NB4 (cell line): ENCODE measurements around the gene SPATS1.
A peak's percentile ranks its signal among the peaks of the same experiment; 100 is the strongest.

Experiments used
- DNase-seq: peaks from one replicate; pipeline ENCODE4 v3.0.0; 2010; ENCODE audit warnings: low read depth
- H3K4me3 ChIP-seq: one replicate; pipeline ENCODE4 v1.5.1; 2011; ENCODE audit warnings: mild to moderate bottlenecking, low read depth, low read length, moderate library complexity
- CTCF ChIP-seq: IDR thresholded peaks from one replicate; pipeline ENCODE4 v1.5.1; 2012; ENCODE audit warnings: low read depth, low read length
- MAX ChIP-seq: IDR thresholded peaks from 2 replicates; pipeline ENCODE4 v1.6.1; 2011; ENCODE audit warnings: low read depth, low read length
- MYC ChIP-seq: IDR thresholded peaks from 2 replicates; pipeline ENCODE4 v1.6.1; 2011; ENCODE audit warnings: low read depth, low read length
- POLR2A ChIP-seq: IDR thresholded peaks from 2 replicates; pipeline ENCODE4 v1.6.1; 2011; ENCODE audit warnings: mild to moderate bottlenecking; ENCODE audit not compliant: insufficient read length; ENCODE audit errors: extremely low read depth

The SPATS1 gene, protein sequence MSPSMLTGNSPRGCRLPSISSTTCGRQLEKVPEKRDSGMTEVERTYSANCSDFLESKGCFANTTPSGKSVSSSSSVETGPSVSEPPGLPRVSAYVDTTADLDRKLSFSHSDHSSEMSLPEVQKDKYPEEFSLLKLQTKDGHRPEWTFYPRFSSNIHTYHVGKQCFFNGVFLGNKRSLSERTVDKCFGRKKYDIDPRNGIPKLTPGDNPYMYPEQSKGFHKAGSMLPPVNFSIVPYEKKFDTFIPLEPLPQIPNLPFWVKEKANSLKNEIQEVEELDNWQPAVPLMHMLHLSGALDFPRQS

DNA sequence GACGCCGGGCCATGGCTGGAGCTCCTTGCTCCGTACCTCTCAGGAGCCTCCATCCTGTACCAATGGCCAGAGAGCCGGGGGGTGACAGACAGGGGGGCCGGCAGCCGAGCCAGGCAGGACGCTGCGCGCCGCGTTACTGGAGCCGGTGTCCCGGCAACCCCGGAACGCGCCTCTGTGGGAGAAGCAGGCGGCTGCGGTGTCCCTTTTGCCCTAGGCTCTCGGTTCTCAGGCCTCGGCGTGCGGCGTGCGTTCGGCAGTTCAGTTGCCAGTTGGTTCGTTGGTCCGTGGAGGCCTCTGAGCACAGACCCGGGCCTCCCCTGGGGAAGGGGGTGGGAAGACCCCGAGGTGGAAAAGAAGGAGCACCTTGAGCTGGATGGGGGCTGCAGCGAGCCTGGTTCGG, at the start of gene SPATS1:
Gene SPATS1 (plus strand): TSS at position 162 of the 400 bp plus-strand sequence. CDS start 446 bp downstream, outside the sequence.
- no peak within 1 kb of the TSS for H3K4me3 ChIP-seq
- TF ChIP-seq MYC (no peak), MAX (no peak), CTCF (no peak), POLR2A (no peak)
- DNase-seq = peak; percentile 33

DNA sequence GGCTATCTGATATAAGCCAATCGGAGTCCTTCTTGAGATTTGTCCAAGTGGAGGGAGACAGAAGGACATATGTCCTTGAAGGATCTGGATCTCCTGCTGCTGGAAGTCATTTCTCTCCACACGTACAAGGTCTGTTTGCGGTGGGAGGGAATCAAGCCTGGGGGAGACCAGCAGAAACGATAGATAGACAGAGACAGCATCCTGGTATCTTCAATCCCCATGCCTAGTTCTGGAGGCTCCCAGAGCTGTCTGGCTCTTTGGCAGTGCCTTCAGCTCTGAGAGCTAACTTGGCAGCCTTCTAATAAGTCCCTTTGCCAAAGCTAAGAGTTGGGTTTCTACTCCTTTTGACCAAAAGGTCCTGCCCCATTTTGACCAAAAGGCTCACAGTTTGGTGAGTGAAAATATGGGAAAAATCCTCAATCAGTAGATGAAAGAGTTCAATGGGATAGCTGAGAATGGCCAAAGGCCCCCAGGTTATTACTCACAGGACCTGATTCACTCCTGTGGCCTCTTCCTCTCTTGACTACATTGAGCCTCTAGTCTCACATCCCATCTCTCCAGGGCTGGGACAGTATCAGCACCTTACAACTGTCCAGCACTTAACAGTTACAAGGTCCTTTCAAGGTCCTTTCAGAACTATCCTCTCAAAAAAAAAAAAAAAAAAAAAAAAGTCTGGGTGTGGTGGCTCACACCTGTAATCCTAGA, 49.6 kb upstream of the SPATS1 start:
- no peak for TF ChIP-seq POLR2A
- no peak for DNase-seq
- no peak overlapping the region for H3K4me3 ChIP-seq

GRCh38 chr6:44294832-44295791, 47.3 kb upstream of the SPATS1 start:
- no peak overlapping the region for H3K4me3 ChIP-seq
- TF ChIP-seq MYC (no peak), POLR2A (no peak), MAX (no peak)
- no peak for DNase-seq

DNA sequence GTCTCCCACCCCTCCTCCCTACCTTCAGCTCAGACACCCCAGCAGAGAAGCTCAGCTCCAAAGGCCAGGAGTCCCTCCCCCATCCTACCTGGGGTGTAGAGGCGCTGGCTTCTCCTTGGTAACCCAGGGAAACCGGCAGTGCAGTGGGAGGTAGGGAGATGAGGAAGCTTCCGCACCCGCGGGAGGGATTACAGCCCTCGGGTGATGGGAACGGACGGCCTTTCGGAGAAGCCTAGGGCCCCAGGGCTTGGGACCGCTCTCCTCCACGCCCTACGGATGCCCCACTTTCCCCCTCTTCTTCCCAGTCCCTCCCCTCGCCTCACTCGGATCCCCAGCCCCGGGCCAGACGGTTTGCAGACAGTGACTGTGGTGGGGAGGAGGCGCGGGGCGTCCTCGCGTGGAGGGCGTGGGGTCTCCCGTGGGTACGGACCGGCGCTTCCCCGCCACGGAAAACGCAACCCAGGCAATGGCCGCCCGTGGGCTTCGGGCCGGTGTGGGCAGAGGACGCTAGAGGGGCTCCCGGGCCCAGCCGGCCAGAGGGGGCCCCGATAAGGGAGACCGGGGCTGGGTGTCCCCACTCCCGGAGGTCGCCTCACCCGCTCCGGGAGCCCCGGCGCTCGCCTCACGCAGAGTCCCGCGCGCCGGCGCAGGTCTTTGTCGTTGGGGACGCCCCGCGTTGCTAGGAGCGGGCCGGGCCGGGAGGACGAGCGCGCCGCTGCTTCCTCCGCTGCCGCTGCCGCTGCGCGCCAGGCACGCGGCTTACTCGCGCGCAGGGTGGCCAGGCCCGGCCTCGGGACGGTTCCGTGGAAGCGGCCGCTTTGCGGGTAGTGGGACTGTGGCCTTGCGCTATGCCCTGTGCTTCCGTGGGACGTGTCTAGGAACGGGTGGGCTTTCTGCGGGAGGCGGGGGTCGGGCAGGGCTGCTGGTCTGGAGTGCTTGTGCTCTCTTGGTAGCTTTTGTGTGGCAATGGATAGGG, 45.1 kb upstream of the SPATS1 start:
- peak; percentile 40 for DNase-seq
- no peak overlapping the region for H3K4me3 ChIP-seq
- TF ChIP-seq POLR2A = no peak
- no peak for TF ChIP-seq MAX
- no peak for TF ChIP-seq MYC
- TF ChIP-seq CTCF = no peak

DNA sequence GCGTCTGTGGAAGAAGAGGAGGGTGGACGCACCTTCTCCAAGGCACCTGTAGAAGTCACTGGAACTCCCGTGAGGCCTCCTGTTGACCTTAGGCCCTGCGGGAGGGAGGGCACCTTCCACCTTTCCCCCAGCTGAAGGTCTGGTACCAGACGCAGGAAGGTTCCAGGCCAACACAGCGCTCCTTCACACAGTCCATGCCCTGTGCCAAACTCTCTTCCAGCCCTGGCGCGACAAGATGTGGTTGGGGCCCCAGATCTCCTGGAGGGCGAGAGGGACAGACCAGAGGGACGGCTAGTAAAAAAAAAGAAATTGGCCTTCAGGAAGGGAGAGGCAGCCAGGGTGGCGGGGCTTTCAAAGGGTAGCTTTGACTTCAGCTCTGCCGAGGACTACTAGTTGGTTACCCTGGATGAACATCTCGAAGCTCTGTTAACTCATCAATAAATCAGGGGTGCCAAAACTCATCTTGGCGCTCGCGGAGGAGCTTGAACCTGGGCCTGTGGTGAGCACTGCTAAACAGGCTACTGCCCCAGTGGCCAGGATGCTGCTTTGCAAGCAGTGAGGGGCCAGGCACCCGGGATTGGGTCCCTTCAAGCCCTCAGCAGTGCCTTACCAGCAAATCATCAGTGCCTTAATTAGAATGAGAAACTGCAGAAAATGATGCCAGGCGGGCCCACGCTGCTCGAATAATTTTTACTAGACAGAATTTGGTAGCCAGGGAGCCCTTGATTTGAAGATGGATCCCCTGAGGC, 44.2 kb upstream of the SPATS1 start:
- H3K4me3 ChIP-seq = no peak overlapping the region
- TF ChIP-seq POLR2A (no peak), MAX (no peak), CTCF (no peak), MYC (no peak)
- DNase-seq = peak; percentile 38
